Left lung (tissue), 10 donors: ENCODE data around the gene ITGA5. TPM values are rescaled to one million over a fixed set of nuclear protein-coding genes. Genes with fewer than 3 reads are reported as not detected.

Experiments used
- ATAC-seq: fragments of 200-7000 bp; cut with Tn5 transposase; one replicate; pipeline ENCODE4 v1.9.1; 2020; ENCODE audit warnings: moderate library complexity
- DNase-seq, 4 donors: peaks; one replicate each; pipeline ENCODE4 v3.0.0-alpha.2; 2013 to 2020
- H3K27ac ChIP-seq, 2 donors: fragments of 200-600 bp; sonication (generic) in 1 of 2; one replicate each; pipeline versions ENCODE4 v1.5.0 to v1.8.0; 2020 to 2021
- H3K27me3 ChIP-seq, 2 donors: fragments of 200-600 bp; sonication (generic) in 1 of 2; one replicate each; pipeline versions ENCODE4 v1.5.0 to v1.8.0; 2020 to 2021
- H3K36me3 ChIP-seq, 2 donors: fragments of 200-600 bp; sonication (generic) in 1 of 2; one replicate each; pipeline versions ENCODE4 v1.5.0 to v1.8.0; 2020 to 2021
- H3K4me1 ChIP-seq, 2 donors: fragments of 200-600 bp; one replicate each; pipeline ENCODE4 v1.8.0; 2021
- H3K4me3 ChIP-seq, 2 donors: fragments of 200-600 bp; sonication (generic) in 1 of 2; one replicate each; pipeline versions ENCODE4 v1.5.0 to v1.8.0; 2020 to 2021; ENCODE audit warnings: mild to moderate bottlenecking in 1 of 2
- H3K9me3 ChIP-seq, 2 donors: fragments of 200-600 bp; sonication (generic) in 1 of 2; one replicate each; pipeline versions ENCODE4 v1.5.0 to v1.8.0; 2020 to 2021
- intact Hi-C, 2 donors: fragments of 100-400 bp; cut with DNase I; formaldehyde crosslinking; loops; one replicate each; pipeline versions ENCODE4 v1.11.2 to v1.14.2; 2022
- polyA plus RNA-seq, 6 donors: library from polyadenylated mRNA; unstranded; fragments of 120-200 nt; gene quantifications; one replicate each; pipeline ENCODE4 v1.2.1, GENCODE V29; 2013; ENCODE audit not compliant: insufficient read length in 6 of 6
- total RNA-seq, 2 donors: library from RNA; stranded (reverse); fragmentation: NEBNext Ultra II Directional; extraction: Animal tissue kit (Norgen Biotek cat#: 25700); gene quantifications; one replicate each; pipeline ENCODE4 v1.2.1, GENCODE V29; 2021
- TF ChIP-seq, protein P1 (sequence below), 2 donors: fragments of 200-600 bp; sonication (generic) in 1 of 2; IDR thresholded peaks; one replicate each; pipeline versions ENCODE4 v1.5.0 to v1.8.0; 2021; ENCODE audit warnings: antibody characterized with exemption in 2 of 2
- donor health status: DM: no; HTN: yes; CAD: no.
- donor health status: DM: no; HTN: no; CAD: no.

The ITGA5 gene
- total and polyA plus RNA-seq, 8 donors = 56.1 to 142 (median 73.5) TPM

DNA sequence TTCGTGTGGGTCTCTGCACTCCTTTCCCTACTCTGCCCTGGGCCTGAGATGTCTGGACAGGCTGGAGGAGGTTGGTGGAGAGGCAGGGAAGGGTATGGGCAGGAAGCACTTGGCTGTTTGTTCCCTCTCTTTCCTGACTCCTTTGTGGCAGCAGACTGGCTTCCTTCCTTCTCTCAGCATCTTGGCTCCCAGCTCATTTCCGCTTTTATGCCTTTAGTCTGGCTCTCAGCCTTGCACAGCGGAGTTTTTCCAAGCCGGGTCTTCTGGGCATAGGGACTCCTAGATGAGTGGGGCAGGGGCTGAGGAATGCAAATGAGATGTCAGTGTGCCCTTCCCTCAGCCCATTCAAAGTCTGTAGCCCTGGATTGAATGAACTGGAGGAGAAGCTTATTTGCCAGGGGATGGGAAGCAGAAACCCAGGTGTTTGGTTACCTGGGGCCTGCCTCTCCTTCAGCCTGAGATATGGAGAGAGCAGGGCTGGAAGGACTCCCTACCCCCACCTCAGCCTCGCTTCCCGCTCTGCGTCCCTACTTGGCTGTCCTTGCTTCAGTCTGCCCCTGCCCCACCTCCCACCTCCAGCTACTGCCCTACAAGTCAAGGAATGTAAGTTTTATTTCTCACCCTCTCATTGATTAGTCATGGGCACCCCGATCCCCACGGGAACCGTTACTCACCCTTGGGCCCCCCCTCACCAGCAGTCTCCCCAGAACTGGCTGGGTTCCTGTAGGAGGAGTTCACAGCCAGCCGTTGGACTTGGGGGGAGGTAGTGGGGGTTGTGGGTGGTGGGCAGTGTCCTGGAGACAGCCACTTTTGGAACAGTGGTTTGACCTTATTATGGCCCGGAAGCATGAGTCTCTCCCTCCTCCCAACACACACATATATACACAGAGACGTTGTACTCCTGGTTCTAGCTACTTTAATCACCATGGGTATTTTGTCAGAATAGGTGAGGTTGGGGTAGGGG lies 9.3 kb upstream of the ITGA5 start:
- Histone ChIP-seq H3K27ac (peak overlapping the region; percentile 36 to 71), H3K27me3 (no peaks in the 10 kb centered on the region), H3K4me1 (peaks cover 21 to 80% of the 10 kb centered on the region in 2 donors), H3K36me3 (no peaks in the 10 kb centered on the region), H3K9me3 (no peaks in the 10 kb centered on the region), H3K4me3 (no peak overlapping the region)
- intact Hi-C loops = no loop called here
- ATAC-seq (peak; percentile 26), DNase-seq (no peak)
- TF ChIP-seq, protein P1, sequence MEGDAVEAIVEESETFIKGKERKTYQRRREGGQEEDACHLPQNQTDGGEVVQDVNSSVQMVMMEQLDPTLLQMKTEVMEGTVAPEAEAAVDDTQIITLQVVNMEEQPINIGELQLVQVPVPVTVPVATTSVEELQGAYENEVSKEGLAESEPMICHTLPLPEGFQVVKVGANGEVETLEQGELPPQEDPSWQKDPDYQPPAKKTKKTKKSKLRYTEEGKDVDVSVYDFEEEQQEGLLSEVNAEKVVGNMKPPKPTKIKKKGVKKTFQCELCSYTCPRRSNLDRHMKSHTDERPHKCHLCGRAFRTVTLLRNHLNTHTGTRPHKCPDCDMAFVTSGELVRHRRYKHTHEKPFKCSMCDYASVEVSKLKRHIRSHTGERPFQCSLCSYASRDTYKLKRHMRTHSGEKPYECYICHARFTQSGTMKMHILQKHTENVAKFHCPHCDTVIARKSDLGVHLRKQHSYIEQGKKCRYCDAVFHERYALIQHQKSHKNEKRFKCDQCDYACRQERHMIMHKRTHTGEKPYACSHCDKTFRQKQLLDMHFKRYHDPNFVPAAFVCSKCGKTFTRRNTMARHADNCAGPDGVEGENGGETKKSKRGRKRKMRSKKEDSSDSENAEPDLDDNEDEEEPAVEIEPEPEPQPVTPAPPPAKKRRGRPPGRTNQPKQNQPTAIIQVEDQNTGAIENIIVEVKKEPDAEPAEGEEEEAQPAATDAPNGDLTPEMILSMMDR (IDR thresholded peaks at IDR 0.05) = no peak

- no peak for DNase-seq
- Histone ChIP-seq H3K36me3 (no peaks in the 10 kb centered on the region), H3K27ac (peak overlapping the region in 1 of 2 donors; percentile 50), H3K4me1 (peaks cover 16 to 82% of the 10 kb centered on the region in 2 donors), H3K4me3 (no peak overlapping the region), H3K27me3 (no peaks in the 10 kb centered on the region), H3K9me3 (no peaks in the 10 kb centered on the region)
- intact Hi-C loops = no loop called here
- ATAC-seq = no peak
- TF ChIP-seq, protein P1 (IDR thresholded peaks at IDR 0.05) = no peak
These were observed 8.0 kb upstream of the ITGA5 start for GRCh38 chr12:54427106-54427505.

DNA sequence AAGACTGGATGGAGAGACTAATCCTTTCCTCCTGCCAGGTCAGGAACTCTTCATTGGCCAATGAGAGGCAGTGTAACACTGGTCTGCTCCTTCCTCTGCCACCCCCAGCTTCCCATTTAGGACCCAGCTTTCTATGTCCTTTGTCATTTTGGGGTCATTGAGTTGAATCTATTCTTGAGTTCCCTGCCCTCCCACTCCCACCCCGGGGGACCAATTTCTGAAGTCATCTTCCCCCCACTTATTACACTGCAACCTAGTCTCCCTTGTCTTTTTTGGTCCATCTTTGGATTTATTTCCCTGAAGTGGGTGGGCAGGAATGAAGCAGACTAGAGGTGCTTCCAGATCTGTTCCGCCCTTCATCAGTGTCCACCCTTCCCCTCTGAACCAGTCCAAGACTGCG lies 7.6 kb upstream of the ITGA5 start:
- TF ChIP-seq, protein P1 (IDR thresholded peaks at IDR 0.05) = no peak
- ATAC-seq (no peak), DNase-seq (no peak)
- Histone ChIP-seq H3K9me3 (no peaks in the 10 kb centered on the region), H3K27ac (peak overlapping the region in 1 of 2 donors; percentile 50), H3K4me3 (no peak overlapping the region), H3K4me1 (peaks cover 16 to 82% of the 10 kb centered on the region in 2 donors), H3K36me3 (no peaks in the 10 kb centered on the region), H3K27me3 (no peaks in the 10 kb centered on the region)
- intact Hi-C loops = no loop called here

DNA sequence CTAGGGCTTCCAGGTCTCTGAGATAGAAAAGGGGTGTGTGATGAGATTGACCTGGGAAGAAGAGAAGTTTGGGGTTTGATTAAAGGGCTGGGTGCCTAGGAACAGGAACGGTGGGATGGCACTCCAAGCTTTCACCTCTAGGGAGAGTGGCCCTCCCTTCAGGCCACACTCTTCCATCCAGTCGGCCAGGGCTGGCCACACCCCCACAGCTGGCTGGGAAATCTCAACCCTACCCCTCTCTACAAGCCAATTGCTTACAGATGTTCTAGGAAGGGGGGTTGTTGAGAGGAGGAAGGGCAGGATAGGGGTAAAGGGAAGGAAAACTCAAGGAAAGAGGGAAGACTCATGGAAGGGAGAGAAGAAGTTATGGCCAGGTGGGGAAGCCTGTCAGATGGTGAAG lies 6.6 kb upstream of the ITGA5 start:
- Histone ChIP-seq H3K27me3 (no peaks in the 10 kb centered on the region), H3K36me3 (no peaks in the 10 kb centered on the region), H3K27ac (peak overlapping the region in 1 of 2 donors; percentile 50), H3K9me3 (no peaks in the 10 kb centered on the region), H3K4me1 (peaks cover 16 to 81% of the 10 kb centered on the region in 2 donors), H3K4me3 (no peak overlapping the region)
- ATAC-seq (no peak), DNase-seq (no peak)
- intact Hi-C loops = no loop called here
- TF ChIP-seq, protein P1 (IDR thresholded peaks at IDR 0.05) = no peak

DNA sequence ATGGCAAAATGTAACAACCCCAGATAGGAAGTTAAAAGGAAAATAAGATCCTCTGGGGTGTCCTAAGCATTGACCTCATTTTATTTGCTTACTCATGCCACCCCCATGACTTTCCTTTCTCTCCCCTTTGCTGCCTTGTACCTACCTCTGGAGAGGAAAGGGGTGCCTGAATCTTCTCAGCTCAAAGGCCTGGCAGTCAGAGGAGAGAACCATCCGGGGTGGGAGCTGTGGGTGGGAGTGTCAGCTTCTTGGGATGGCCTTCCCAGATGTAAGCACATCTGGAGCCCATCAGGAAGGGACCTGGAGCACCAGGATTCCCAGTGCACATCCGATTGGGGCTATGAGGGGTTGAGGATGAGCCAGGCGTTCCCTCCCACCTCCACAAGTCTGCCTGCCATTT lies 5.2 kb upstream of the ITGA5 start:
- TF ChIP-seq, protein P1 (IDR thresholded peaks at IDR 0.05) = no peak

More for the DNA sequence above, 5.2 kb upstream of the ITGA5 start:
- peaks cover 14 to 84% of the 10 kb centered on the region in 2 donors for H3K4me1 ChIP-seq
- H3K9me3 ChIP-seq = no peaks in the 10 kb centered on the region
- no peaks in the 10 kb centered on the region for H3K27me3 ChIP-seq
- ATAC-seq (no peak), DNase-seq (no peak)
- no peak overlapping the region for H3K4me3 ChIP-seq
- H3K36me3 ChIP-seq = no peaks in the 10 kb centered on the region
- H3K27ac ChIP-seq = no peak overlapping the region
- intact Hi-C loops = no loop called here
